ENCODE results near the gene FNBP1L.

GRCh38 chr1:93443454-93443853 lies 4.5 kb upstream of the FNBP1L start:
- TF ChIP-seq CTCF (IDR thresholded peaks at IDR 0.05) (no peak), EZH2 (IDR thresholded peaks at IDR 0.05; ENCODE audit: borderline replicate concordance, insufficient read depth, low read depth, low read length, poor library complexity, severe bottlenecking) (no peak)
